H1 (cell line): Measurements from ENCODE around the gene THOC7. TPM values are rescaled to one million over a fixed set of nuclear protein-coding genes. Genes with fewer than 3 reads are reported as not detected.

Source experiments
- CTCF ChIA-PET: fragments of 300-600 bp; sonication (Branson Sonifier 250); formaldehyde crosslinking; loops from one replicate; lab custom pipeline; 2021; ENCODE audit not compliant: partially characterized antibody; lab: Charles Lee
- POLR2A ChIA-PET: fragments of 300-600 bp; sonication (Branson Sonifier 250); formaldehyde crosslinking; loops from one replicate; lab custom pipeline; 2021; ENCODE audit warnings: inconsistent platforms; ENCODE audit not compliant: partially characterized antibody; lab: Charles Lee
- DNase-seq, 2 experiments: peaks; one replicate each; pipeline versions ENCODE4 v3.0.0 to v3.0.0-alpha.2; 2010 to 2022; ENCODE audit warnings: low spot score in 2 of 2, low read depth in 1 of 2, mixed read lengths in 1 of 2
- FAIRE-seq: peaks from 2 replicates; lab custom pipeline; 2011; peaks lifted over from hg19 to GRCh38; lab: Jason Lieb, UNC
- H2AFZ ChIP-seq: 2 replicates; pipeline ENCODE4 v1.8.1; 2012; ENCODE audit warnings: low read length, inconsistent platforms
- H2AK5ac ChIP-seq: 2 replicates; pipeline ENCODE4 v1.6.1; 2013; ENCODE audit warnings: low read depth, low read length
- H2BK120ac ChIP-seq: replicated peaks from 2 replicates; pipeline ENCODE3; 2013; ENCODE audit warnings: low read depth, low read length, inconsistent platforms
- H2BK12ac ChIP-seq: 2 replicates; pipeline ENCODE4 v1.6.1; 2013; ENCODE audit warnings: low read depth, low read length
- H2BK15ac ChIP-seq: 2 replicates; pipeline ENCODE4 v1.6.1; 2013; ENCODE audit warnings: low read length
- H2BK20ac ChIP-seq: 2 replicates; pipeline ENCODE4 v1.6.1; 2013; ENCODE audit warnings: low read length
- H2BK5ac ChIP-seq: 2 replicates; pipeline ENCODE4 v1.6.1; 2013; ENCODE audit warnings: low read depth, low read length
- H3K14ac ChIP-seq: 2 replicates; pipeline ENCODE4 v1.6.1; 2013; ENCODE audit warnings: inconsistent platforms; ENCODE audit not compliant: insufficient read length
- H3K18ac ChIP-seq: 2 replicates; pipeline ENCODE4 v1.6.1; 2013; ENCODE audit warnings: low read length; ENCODE audit errors: extremely low read depth
- H3K23ac ChIP-seq: 2 replicates; pipeline ENCODE4 v1.6.1; 2013; ENCODE audit warnings: inconsistent platforms; ENCODE audit not compliant: insufficient read length
- H3K23me2 ChIP-seq: 2 replicates; pipeline ENCODE4 v1.6.1; 2013; ENCODE audit warnings: low read depth, low read length
- H3K27ac ChIP-seq: 2 replicates; pipeline ENCODE4 v1.6.1; 2011; ENCODE audit warnings: low read depth, low read length, inconsistent platforms
- H3K27me3 ChIP-seq, 4 experiments: replicated peaks in 1 of 4; 1 replicate in 1 of 4; 2 replicates in 3 of 4; pipeline versions ENCODE4 v1.6.1 to v1.8.1; 2011 to 2013; ENCODE audit warnings: low read length in 3 of 4, mild to moderate bottlenecking in 3 of 4, inconsistent platforms in 2 of 4, mixed read lengths in 2 of 4, moderate library complexity in 1 of 4; ENCODE audit not compliant: control insufficient read depth in 3 of 4, insufficient read depth in 3 of 4; ENCODE audit errors: extremely low read depth in 1 of 4
- H3K36me3 ChIP-seq, 4 experiments: 2 replicates each; pipeline versions ENCODE4 v1.6.1 to v1.8.1; 2011 to 2013; ENCODE audit warnings: mild to moderate bottlenecking in 4 of 4, low read length in 3 of 4, moderate library complexity in 2 of 4, control low read depth in 1 of 4, inconsistent platforms in 1 of 4; ENCODE audit not compliant: insufficient read depth in 4 of 4, control insufficient read depth in 2 of 4
- H3K4ac ChIP-seq: replicated peaks from 2 replicates; pipeline ENCODE3; 2013; ENCODE audit warnings: low read length, low read depth, mixed read lengths, inconsistent platforms; ENCODE audit not compliant: insufficient read length
- H3K4me1 ChIP-seq, 4 experiments: replicated peaks in 1 of 4; 1 replicate in 1 of 4; 2 replicates in 3 of 4; pipeline versions ENCODE4 v1.6.1 to v1.8.1; 2011 to 2013; ENCODE audit warnings: low read length in 3 of 4, inconsistent platforms in 2 of 4, mixed read lengths in 1 of 4; ENCODE audit not compliant: insufficient read depth in 4 of 4, control insufficient read depth in 3 of 4
- H3K4me2 ChIP-seq, 2 experiments: 2 replicates each; pipeline versions ENCODE4 v1.6.1 to v1.8.1; 2011 to 2013; ENCODE audit warnings: low read depth in 2 of 2, low read length in 2 of 2, control low read depth in 1 of 2, inconsistent platforms in 1 of 2, mild to moderate bottlenecking in 1 of 2; ENCODE audit not compliant: insufficient read depth in 1 of 2
- H3K4me3 ChIP-seq, 4 experiments: fragments of 200-600, 300-600 bp in 1 of 4; sonication (generic), shearing (Covaris generic), sonication (Bioruptor Twin) in 1 of 4; 2 replicates each; pipeline versions ENCODE4 v1.5.1 to v1.8.1; 2011 to 2016; ENCODE audit warnings: low read length in 4 of 4, low read depth in 3 of 4, control low read depth in 2 of 4, inconsistent platforms in 2 of 4, mild to moderate bottlenecking in 2 of 4, mixed read lengths in 1 of 4, moderate library complexity in 1 of 4; ENCODE audit not compliant: insufficient read depth in 2 of 4; ENCODE audit errors: extremely low read depth in 1 of 4
- H3K56ac ChIP-seq: replicated peaks from 2 replicates; pipeline ENCODE3; 2013; ENCODE audit warnings: low read depth, mild to moderate bottlenecking, mixed read lengths, low read length, inconsistent platforms; ENCODE audit not compliant: insufficient read length
- H3K79me1 ChIP-seq: 2 replicates; pipeline ENCODE4 v1.6.1; 2013; ENCODE audit warnings: low read depth, low read length, control low read depth
- H3K79me2 ChIP-seq, 2 experiments: 2 replicates each; pipeline versions ENCODE4 v1.6.1 to v1.8.1; 2012 to 2013; ENCODE audit warnings: low read length in 2 of 2, mild to moderate bottlenecking in 2 of 2, inconsistent platforms in 1 of 2; ENCODE audit not compliant: insufficient read depth in 2 of 2, control insufficient read depth in 1 of 2
- H3K9ac ChIP-seq, 4 experiments: replicated peaks in 1 of 4; 1 replicate in 1 of 4; 2 replicates in 3 of 4; pipeline versions ENCODE4 v1.6.1 to v1.8.1; 2011 to 2013; ENCODE audit warnings: low read depth in 3 of 4, low read length in 3 of 4, control low read depth in 2 of 4, mild to moderate bottlenecking in 2 of 4, moderate library complexity in 2 of 4, inconsistent platforms in 1 of 4; ENCODE audit errors: extremely low read depth in 1 of 4
- H3K9me3 ChIP-seq, 2 experiments: 2 replicates each; pipeline versions ENCODE4 v1.6.1 to v1.8.1; 2012 to 2013; ENCODE audit warnings: mild to moderate bottlenecking in 2 of 2, moderate library complexity in 2 of 2, control low read depth in 1 of 2, inconsistent platforms in 1 of 2, low read depth in 1 of 2, low read length in 1 of 2, mixed read lengths in 1 of 2; ENCODE audit not compliant: insufficient read depth in 2 of 2
- H4K20me1 ChIP-seq, 2 experiments: replicated peaks in 1 of 2; 2 replicates each; pipeline versions ENCODE3 to v1.8.1; 2011 to 2013; ENCODE audit warnings: inconsistent platforms in 2 of 2, low read length in 2 of 2, mild to moderate bottlenecking in 1 of 2; ENCODE audit not compliant: insufficient read depth in 2 of 2, control insufficient read depth in 1 of 2
- H4K5ac ChIP-seq: 2 replicates; pipeline ENCODE4 v1.6.1; 2013; ENCODE audit warnings: low read length, low read depth, mixed read lengths, inconsistent platforms; ENCODE audit not compliant: insufficient read length
- H4K8ac ChIP-seq: 2 replicates; pipeline ENCODE4 v1.8.0; 2013; ENCODE audit warnings: mild to moderate bottlenecking, moderate library complexity, low read length, inconsistent platforms; ENCODE audit not compliant: insufficient read depth; ENCODE audit errors: extremely low read depth
- H4K91ac ChIP-seq: replicated peaks from 2 replicates; pipeline ENCODE3; 2013; ENCODE audit warnings: low read length, mixed read lengths, inconsistent platforms; ENCODE audit not compliant: insufficient read length
- BACH1 ChIP-seq: IDR thresholded peaks from 2 replicates; pipeline ENCODE4 v1.6.1; 2012; ENCODE audit warnings: low read length, improper control_type of control experiment
- CHD2 ChIP-seq: IDR thresholded peaks from 2 replicates; pipeline ENCODE4 v1.6.1; 2012; ENCODE audit warnings: low read length, improper control_type of control experiment
- CTBP2 ChIP-seq: IDR thresholded peaks from 2 replicates; pipeline ENCODE4 v1.7.0; 2011; ENCODE audit warnings: borderline replicate concordance, mild to moderate bottlenecking, moderate library complexity, mixed read lengths, low read length; ENCODE audit not compliant: insufficient read depth, insufficient read length
- EGR1 ChIP-seq: IDR thresholded peaks from 2 replicates; pipeline ENCODE4 v1.6.1; 2011; ENCODE audit warnings: low read depth, low read length, borderline replicate concordance
- GABPA ChIP-seq: IDR thresholded peaks from 2 replicates; pipeline ENCODE4 v1.6.1; 2011; ENCODE audit warnings: mild to moderate bottlenecking, low read length, moderate library complexity, borderline replicate concordance; ENCODE audit not compliant: insufficient read depth
- HDAC6 ChIP-seq: IDR thresholded peaks from one replicate; pipeline ENCODE4 v1.7.1; 2012; ENCODE audit warnings: low read depth, mild to moderate bottlenecking, inconsistent platforms, low read length, moderate library complexity
- JUND ChIP-seq: IDR thresholded peaks from 2 replicates; pipeline ENCODE4 v1.6.1; 2011; ENCODE audit warnings: mild to moderate bottlenecking, improper control_type of control experiment, low read length
- NRF1 ChIP-seq: IDR thresholded peaks from 2 replicates; pipeline ENCODE4 v1.6.1; 2011; ENCODE audit warnings: mild to moderate bottlenecking, low read depth, low read length, improper control_type of control experiment
- POLR2A ChIP-seq, 2 experiments: IDR thresholded peaks; 1 replicate in 1 of 2; 2 replicates in 1 of 2; pipeline ENCODE4 v1.6.1; 2011; ENCODE audit warnings: low read depth in 2 of 2, low read length in 2 of 2, mild to moderate bottlenecking in 2 of 2; ENCODE audit errors: control extremely low read depth in 1 of 2
- POLR2AphosphoS5 ChIP-seq: IDR thresholded peaks from 2 replicates; pipeline ENCODE4 v1.6.1; 2011; ENCODE audit warnings: low read depth, low read length
- RFX5 ChIP-seq: IDR thresholded peaks from 2 replicates; pipeline ENCODE4 v1.6.1; 2011; ENCODE audit warnings: low read depth, low read length, improper control_type of control experiment, borderline replicate concordance
- SIX5 ChIP-seq: IDR thresholded peaks from 2 replicates; pipeline ENCODE4 v1.6.1; 2011; ENCODE audit warnings: mild to moderate bottlenecking, low read depth, low read length
- SP1 ChIP-seq: IDR thresholded peaks from 2 replicates; pipeline ENCODE4 v1.6.1; 2011; ENCODE audit warnings: low read depth, low read length
- WGBS, 2 experiments: shearing (Covaris generic) in 1 of 2; methylation state at CpG; one replicate each; pipeline versions ENCODE4 v1.1.6 to v1.1.7; 2013 to 2015; ENCODE audit warnings: low lambda C conversion rate in 2 of 2, mixed read lengths in 2 of 2, inconsistent platforms in 1 of 2, low coverage in 1 of 2, missing lambda C conversion rate in 1 of 2; ENCODE audit not compliant: insufficient replicate concordance in 2 of 2, insufficient coverage in 1 of 2, insufficient read length in 1 of 2; ENCODE audit errors: extremely low coverage in 1 of 2, missing lambda C conversion rate in 1 of 2; 5-methylcytosine and 5-hydroxymethylcytosine counted together
- polyA plus RNA-seq, 7 experiments: library from polyadenylated mRNA; depleted of rRNA in 3 of 7; stranded (reverse) in 5 of 7; unstranded in 2 of 7; fragments of >200 nt in 5 of 7; fragments of 200-250 nt in 2 of 7; gene quantifications; 1 replicate in 5 of 7; 2 replicates in 1 of 7; 4 replicates in 1 of 7; pipeline versions ENCODE4 v1.2.1 to v1.2.3, GENCODE V29; 2011 to 2013; ENCODE audit warnings: missing spikeins in 2 of 7, mixed read lengths in 2 of 7
- total RNA-seq: library from RNA; stranded (reverse); fragmentation: NEBNext Ultra II Directional; extraction: Animal tissue kit (Norgen Biotek cat#: 25700); gene quantifications from 2 replicates; pipeline ENCODE4 v1.2.1, GENCODE V29; 2021

The THOC7 gene
- total and polyA plus RNA-seq, 2 of the 8 experiments (the other 6 are each of a cell fraction or from before 2014, with no cell fraction given), result 18.7 to 74.0 TPM

- H2AK5ac ChIP-seq, result no peak overlapping the region
- no peak overlapping the region for H2BK5ac ChIP-seq
- 77% methylated on average over 1 of the region's 1 CpG; no CpG with 5 or more reads in 1 of the 2 experiments for WGBS, 2 experiments
- H3K18ac ChIP-seq, result no peak overlapping the region
- no peak overlapping the region for H4K8ac ChIP-seq
- H3K27me3 ChIP-seq, result no peaks in the 10 kb centered on the region
- no peak overlapping the region for H2BK120ac ChIP-seq
- H3K23me2 ChIP-seq, result peaks cover 6% of the 10 kb centered on the region
- H3K56ac ChIP-seq, result no peak overlapping the region
- TF ChIP-seq GABPA (no peak), CHD2 (no peak), EGR1 (no peak), CTBP2 (no peak), JUND (no peak), HDAC6 (no peak), SP1 (no peak), NRF1 (no peak), POLR2A (IDR thresholded peaks at IDR 0.05; ENCODE audit: control extremely low read depth in 1 of 2, low read depth in 2 of 2, low read length in 2 of 2) (no peak), POLR2AphosphoS5 (no peak), SIX5 (no peak), RFX5 (no peak), BACH1 (no peak)
- H2BK15ac ChIP-seq, result no peak overlapping the region
- no peaks in the 10 kb centered on the region for H4K20me1 ChIP-seq
- no peak overlapping the region for H4K5ac ChIP-seq
- no peak overlapping the region for H3K9ac ChIP-seq
- FAIRE-seq (no peak), DNase-seq (no peak)
- no peak overlapping the region for H3K23ac ChIP-seq
- no peak overlapping the region for H2BK12ac ChIP-seq
- ChIA-PET CTCF (no interaction called here), POLR2A (interaction anchor here (1.0 kb wide), 1 partner anchor 8 kb away, joined by 5 read pairs; no protein-coding TSS in a partner anchor)
- no peak overlapping the region for H3K14ac ChIP-seq
- no peak overlapping the region for H3K4me3 ChIP-seq
- no peaks in the 10 kb centered on the region for H3K36me3 ChIP-seq
- H3K79me2 ChIP-seq, result peaks cover 0 to 56% of the 10 kb centered on the region in 2 experiments; a peak in 2 of 4 replicates
- no peaks in the 10 kb centered on the region; the same call in 1 of the 2 replicates for H3K79me1 ChIP-seq
- H2AFZ ChIP-seq, result no peak overlapping the region
- no peaks in the 10 kb centered on the region for H3K9me3 ChIP-seq
- H3K4me1 ChIP-seq, result peaks cover 0 to 12% (median 6%) of the 10 kb centered on the region in 4 experiments; a peak in 5 of 7 replicates
- H3K4ac ChIP-seq, result no peak overlapping the region
- H3K27ac ChIP-seq, result no peak overlapping the region
- no peak overlapping the region for H3K4me2 ChIP-seq
- H2BK20ac ChIP-seq, result no peak overlapping the region
- no peak overlapping the region for H4K91ac ChIP-seq
Observed at GRCh38 chr3:63867225-63867624, 3.6 kb upstream of the THOC7 start.
